ENCODE measurements around the gene CYP2C9.

DNA sequence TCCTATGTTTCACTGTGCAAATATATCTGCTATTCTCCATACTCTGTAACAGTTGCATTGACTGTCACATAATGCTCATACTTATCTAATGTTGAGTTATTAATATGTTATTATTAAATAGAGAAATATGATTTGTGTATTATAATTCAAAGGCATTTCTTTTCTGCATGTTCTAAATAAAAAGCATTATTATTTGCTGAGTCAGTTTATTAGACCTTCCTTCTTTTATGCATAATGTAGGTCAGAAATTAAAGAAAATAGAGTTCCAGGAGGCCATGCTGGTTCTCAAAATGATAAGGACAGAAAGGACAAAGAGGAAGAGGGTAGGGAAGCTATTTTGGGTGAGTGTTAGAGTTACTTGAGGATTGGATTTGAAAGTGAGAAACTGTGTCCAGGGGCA is 50.7 kb downstream of the CYP2C9 start:
- TF ChIP-seq, protein P1, sequence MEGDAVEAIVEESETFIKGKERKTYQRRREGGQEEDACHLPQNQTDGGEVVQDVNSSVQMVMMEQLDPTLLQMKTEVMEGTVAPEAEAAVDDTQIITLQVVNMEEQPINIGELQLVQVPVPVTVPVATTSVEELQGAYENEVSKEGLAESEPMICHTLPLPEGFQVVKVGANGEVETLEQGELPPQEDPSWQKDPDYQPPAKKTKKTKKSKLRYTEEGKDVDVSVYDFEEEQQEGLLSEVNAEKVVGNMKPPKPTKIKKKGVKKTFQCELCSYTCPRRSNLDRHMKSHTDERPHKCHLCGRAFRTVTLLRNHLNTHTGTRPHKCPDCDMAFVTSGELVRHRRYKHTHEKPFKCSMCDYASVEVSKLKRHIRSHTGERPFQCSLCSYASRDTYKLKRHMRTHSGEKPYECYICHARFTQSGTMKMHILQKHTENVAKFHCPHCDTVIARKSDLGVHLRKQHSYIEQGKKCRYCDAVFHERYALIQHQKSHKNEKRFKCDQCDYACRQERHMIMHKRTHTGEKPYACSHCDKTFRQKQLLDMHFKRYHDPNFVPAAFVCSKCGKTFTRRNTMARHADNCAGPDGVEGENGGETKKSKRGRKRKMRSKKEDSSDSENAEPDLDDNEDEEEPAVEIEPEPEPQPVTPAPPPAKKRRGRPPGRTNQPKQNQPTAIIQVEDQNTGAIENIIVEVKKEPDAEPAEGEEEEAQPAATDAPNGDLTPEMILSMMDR (IDR thresholded peaks at IDR 0.05), result no peak
- TF ChIP-seq POLR2AphosphoS5 (IDR thresholded peaks at IDR 0.05), result no peak
